H9 (cell line): ENCODE results near the gene SNED1. TPM values are rescaled to one million over a fixed set of nuclear protein-coding genes. Genes with fewer than 3 reads are reported as not detected.

Experiments used
- DNase-seq: peaks from one replicate; pipeline ENCODE4 v3.0.0-alpha.2; 2017
- H2AFZ ChIP-seq: one replicate; pipeline ENCODE4 v1.6.1; 2013; ENCODE audit warnings: mild to moderate bottlenecking, low read length, control low read depth, moderate library complexity
- H2AK5ac ChIP-seq: 2 replicates; pipeline ENCODE4 v1.6.1; 2013; ENCODE audit warnings: low read length, control low read depth, mixed read lengths; ENCODE audit not compliant: insufficient read length
- H2BK120ac ChIP-seq: one replicate; pipeline ENCODE4 v1.6.1; 2013; ENCODE audit warnings: low read depth, mild to moderate bottlenecking, low read length, control low read depth, inconsistent platforms; ENCODE audit not compliant: poor library complexity, severe bottlenecking
- H2BK12ac ChIP-seq: 2 replicates; pipeline ENCODE4 v1.6.1; 2013; ENCODE audit warnings: low read length, control low read depth, mixed read lengths, low read depth; ENCODE audit not compliant: insufficient read length
- H2BK15ac ChIP-seq: 2 replicates; pipeline ENCODE4 v1.6.1; 2013; ENCODE audit warnings: low read depth, low read length, control low read depth
- H2BK20ac ChIP-seq: one replicate; pipeline ENCODE4 v1.6.1; 2013; ENCODE audit warnings: low read depth, mild to moderate bottlenecking, low read length, control low read depth, inconsistent platforms; ENCODE audit not compliant: poor library complexity, severe bottlenecking
- H2BK5ac ChIP-seq: 2 replicates; pipeline ENCODE4 v1.6.1; 2013; ENCODE audit warnings: low read length, control low read depth, mixed read lengths; ENCODE audit not compliant: insufficient read length
- H3K14ac ChIP-seq: 2 replicates; pipeline ENCODE4 v1.6.1; 2013; ENCODE audit warnings: low read length, control low read depth; ENCODE audit not compliant: insufficient read depth
- H3K18ac ChIP-seq: 2 replicates; pipeline ENCODE4 v1.6.1; 2013; ENCODE audit warnings: low read depth, mild to moderate bottlenecking, mixed read lengths, low read length, control low read depth; ENCODE audit not compliant: insufficient read length
- H3K23ac ChIP-seq: 2 replicates; pipeline ENCODE4 v1.6.1; 2013; ENCODE audit warnings: low read length, control low read depth, mixed read lengths, low read depth; ENCODE audit not compliant: insufficient read length
- H3K23me2 ChIP-seq: 2 replicates; pipeline ENCODE4 v1.6.1; 2013; ENCODE audit warnings: low read depth, mild to moderate bottlenecking, mixed read lengths, low read length, control low read depth; ENCODE audit not compliant: insufficient read length, poor library complexity, severe bottlenecking
- H3K27ac ChIP-seq: 2 replicates; pipeline ENCODE4 v1.5.1; 2013; ENCODE audit warnings: low read length, control low read depth, mixed read lengths, low read depth; ENCODE audit not compliant: insufficient read length
- H3K27me3 ChIP-seq: 2 replicates; pipeline ENCODE4 v1.6.1; 2013; ENCODE audit warnings: low read length, control low read depth, inconsistent platforms; ENCODE audit not compliant: insufficient read depth
- H3K4ac ChIP-seq: 2 replicates; pipeline ENCODE4 v1.6.1; 2013; ENCODE audit warnings: low read depth, mild to moderate bottlenecking, control low read depth, inconsistent platforms, low read length, moderate library complexity
- H3K4me1 ChIP-seq: 2 replicates; pipeline ENCODE4 v1.6.1; 2013; ENCODE audit warnings: low read length, control low read depth, inconsistent platforms; ENCODE audit not compliant: insufficient read depth
- H3K4me2 ChIP-seq: 2 replicates; pipeline ENCODE4 v1.6.1; 2013; ENCODE audit warnings: low read length, control low read depth, mixed read lengths; ENCODE audit not compliant: insufficient read length, insufficient read depth
- H3K56ac ChIP-seq: 2 replicates; pipeline ENCODE4 v1.6.1; 2013; ENCODE audit warnings: low read depth, mild to moderate bottlenecking, mixed read lengths, low read length, control low read depth; ENCODE audit not compliant: insufficient read length
- H3K79me1 ChIP-seq: 2 replicates; pipeline ENCODE4 v1.6.1; 2013; ENCODE audit warnings: low read depth, mild to moderate bottlenecking, moderate library complexity, low read length, control low read depth, inconsistent platforms; ENCODE audit not compliant: insufficient read depth, poor library complexity, severe bottlenecking
- H3K79me2 ChIP-seq: 2 replicates; pipeline ENCODE4 v1.6.1; 2013; ENCODE audit warnings: low read length, control low read depth, inconsistent platforms; ENCODE audit not compliant: insufficient read depth
- H3K9ac ChIP-seq: 2 replicates; pipeline ENCODE4 v1.6.1; 2013; ENCODE audit warnings: low read length, control low read depth, mixed read lengths; ENCODE audit not compliant: insufficient read length; ENCODE audit errors: extremely low read depth
- H3K9me3 ChIP-seq: one replicate; pipeline ENCODE4 v1.6.1; 2013; ENCODE audit warnings: low read depth, low read length, inconsistent platforms; ENCODE audit not compliant: control insufficient read depth
- H3T11ph ChIP-seq: one replicate; pipeline ENCODE4 v1.6.1; 2013; ENCODE audit warnings: mild to moderate bottlenecking, low read length, control low read depth, inconsistent platforms
- H4K20me1 ChIP-seq: one replicate; pipeline ENCODE4 v1.6.1; 2013; ENCODE audit not compliant: control insufficient read depth, insufficient read length, insufficient read depth
- H4K5ac ChIP-seq: 2 replicates; pipeline ENCODE4 v1.6.1; 2013; ENCODE audit warnings: low read depth, mild to moderate bottlenecking, mixed read lengths, low read length, control low read depth; ENCODE audit not compliant: insufficient read length
- H4K8ac ChIP-seq: replicated peaks from 2 replicates; pipeline ENCODE4 v1.6.1; 2013; ENCODE audit warnings: low read length, control low read depth, mixed read lengths, low read depth; ENCODE audit not compliant: insufficient read length
- H4K91ac ChIP-seq: 2 replicates; pipeline ENCODE4 v1.6.1; 2013; ENCODE audit warnings: low read depth, mild to moderate bottlenecking, moderate library complexity, mixed read lengths, low read length, control low read depth; ENCODE audit not compliant: insufficient read length
- H3K27ac Mint-ChIP-seq, 3 experiments: 2 replicates in 2 of 3; 3 replicates in 1 of 3; pipeline ENCODE4 v1.8.0; 2020 to 2021; ENCODE audit warnings: mixed read lengths in 3 of 3, mild to moderate bottlenecking in 1 of 3, moderate library complexity in 1 of 3
- H3K27me3 Mint-ChIP-seq: 2 replicates; pipeline ENCODE4 v1.8.0; 2021; ENCODE audit warnings: low read depth, mild to moderate bottlenecking, moderate library complexity, mixed read lengths
- H3K36me3 Mint-ChIP-seq, 3 experiments: 2 replicates in 2 of 3; 3 replicates in 1 of 3; pipeline ENCODE4 v1.8.0; 2020 to 2021; ENCODE audit warnings: low read depth in 3 of 3, mixed read lengths in 3 of 3; ENCODE audit not compliant: insufficient read depth in 1 of 3
- H3K4me1 Mint-ChIP-seq, 2 experiments: 2 replicates each; pipeline ENCODE4 v1.8.0; 2020; ENCODE audit warnings: mixed read lengths in 2 of 2
- H3K4me3 Mint-ChIP-seq, 2 experiments: 2 replicates in 1 of 2; 3 replicates in 1 of 2; pipeline ENCODE4 v1.8.0; 2020 to 2021; ENCODE audit warnings: mild to moderate bottlenecking in 2 of 2, mixed read lengths in 2 of 2, moderate library complexity in 1 of 2
- H3K9me3 Mint-ChIP-seq, 2 experiments: 2 replicates in 1 of 2; 3 replicates in 1 of 2; pipeline ENCODE4 v1.8.0; 2020; ENCODE audit warnings: mild to moderate bottlenecking in 2 of 2, mixed read lengths in 2 of 2, moderate library complexity in 1 of 2
- CTCF ChIP-seq: fragments of 200-600 bp; sonication (generic); conservative IDR thresholded peaks from 3 replicates; pipeline ENCODE4 v1.8.0; 2021; ENCODE audit warnings: antibody characterized with exemption, mild to moderate bottlenecking
- WGBS: extraction: QIAGEN DNeasy Blood & Tissue Kit; methylation state at CpG from one replicate; pipeline ENCODE4 v1.1.7; 2013; ENCODE audit warnings: missing lambda C conversion rate, low lambda C conversion rate, mixed read lengths; ENCODE audit not compliant: insufficient read length; ENCODE audit errors: extremely low coverage; 5-methylcytosine and 5-hydroxymethylcytosine counted together
- total RNA-seq: library from RNA; stranded (reverse); gene quantifications from 2 replicates; pipeline ENCODE4 v1.2.1, GENCODE V29; 2021

SNED1 gene
- total RNA-seq, 1 experiment from 2014 or later: 2.5 TPM

DNA sequence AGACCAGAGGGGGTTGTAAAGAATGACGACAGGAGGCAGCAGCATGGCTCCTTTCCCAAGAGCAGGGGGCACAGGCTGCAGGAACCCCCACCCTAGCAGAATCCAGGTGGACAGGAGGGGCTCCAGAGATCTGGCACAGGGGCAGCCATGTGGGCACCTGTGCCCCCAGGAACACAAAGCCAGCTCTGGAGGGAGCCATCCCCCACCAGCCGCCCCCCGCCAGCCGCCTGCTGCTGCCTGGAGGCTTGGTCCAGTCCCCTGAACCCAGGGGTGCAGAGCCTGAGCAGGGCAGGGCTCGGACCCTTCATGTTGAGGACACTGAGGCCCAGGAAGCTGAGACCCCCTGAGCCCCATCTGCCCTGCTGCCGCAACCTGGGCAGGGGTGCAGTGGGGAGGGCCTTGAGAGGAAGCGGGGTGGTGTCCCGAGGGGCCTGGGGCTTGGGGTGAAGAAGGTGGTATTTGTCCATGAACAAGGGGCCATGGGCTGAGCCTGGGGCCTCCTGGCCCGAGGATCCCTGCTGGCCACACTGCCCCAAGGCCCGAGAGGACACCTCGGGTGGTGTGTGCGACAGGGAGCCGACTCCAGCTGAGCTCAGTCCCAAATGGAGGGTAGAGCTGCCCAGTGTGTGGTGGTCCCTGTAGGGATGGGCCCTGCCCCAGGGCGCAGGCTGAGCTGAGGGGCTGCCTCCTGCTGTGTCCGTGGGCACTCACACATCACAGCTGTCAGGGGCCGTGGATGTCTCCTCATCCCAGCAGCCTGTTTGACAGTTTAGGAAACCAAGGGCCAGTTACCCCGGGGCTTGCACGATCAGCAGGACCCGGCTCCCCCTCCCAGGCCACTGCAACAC lies 39.8 kb upstream of the SNED1 start:
- WGBS: no CpG with 5 or more reads among the region's 19 CpGs
- no peak overlapping the region for H3K4me3 Mint-ChIP-seq
- no peak for TF ChIP-seq CTCF

More for the DNA sequence above, 39.8 kb upstream of the SNED1 start:
- H3K27ac Mint-ChIP-seq: no peak overlapping the region
- no peaks in the 10 kb centered on the region for H3K36me3 Mint-ChIP-seq
- Histone ChIP-seq H2BK120ac (no peak overlapping the region), H4K8ac (no peak overlapping the region), H2BK15ac (no peak overlapping the region), H2AFZ (no peak overlapping the region), H4K5ac (no peak overlapping the region), H3K23me2 (no peaks in the 10 kb centered on the region), H3K4ac (no peak overlapping the region), H3K27me3 (no peaks in the 10 kb centered on the region), H3K23ac (no peak overlapping the region), H2BK20ac (no peak overlapping the region), H3T11ph (no peak overlapping the region), H3K79me2 (no peaks in the 10 kb centered on the region), H3K18ac (no peak overlapping the region), H3K79me1 (no peaks in the 10 kb centered on the region), H3K9ac (no peak overlapping the region), H3K14ac (no peak overlapping the region), H3K4me2 (no peak overlapping the region), H4K20me1 (no peaks in the 10 kb centered on the region), H2AK5ac (no peak overlapping the region), H3K4me1 (no peaks in the 10 kb centered on the region; the same call in 1 of the 2 replicates), H3K27ac (no peak overlapping the region), H2BK12ac (no peak overlapping the region), H2BK5ac (no peak overlapping the region), H3K9me3 (no peaks in the 10 kb centered on the region), H3K56ac (no peak overlapping the region), H4K91ac (no peak overlapping the region)
- no peaks in the 10 kb centered on the region for H3K9me3 Mint-ChIP-seq
- DNase-seq: peak; percentile 18
- peaks cover 13 to 17% of the 10 kb centered on the region in 2 experiments for H3K4me1 Mint-ChIP-seq
- no peaks in the 10 kb centered on the region; the same call in none of the 2 replicates for H3K27me3 Mint-ChIP-seq
